ENCODE data around the gene AHI1. TPM values are rescaled to one million over a fixed set of nuclear protein-coding genes. Genes with fewer than 3 reads are reported as not detected.

Gene AHI1
- 20.2 and 23.2 TPM in 2 replicates for total RNA-seq (ENCODE audit: low replicate concordance)
- long read RNA-seq, partial matches to known transcripts: 12 of 18 reads
- long read RNA-seq, other reads (novel, unspliced or antisense): 6 of 18 reads

- Mint-ChIP-seq H3K4me3 (peak within 1 kb of the TSS; percentile 61), H3K9me3 (no peaks in the 10 kb centered on the region), H3K36me3 (peaks cover 6% of the 10 kb centered on the region), H3K4me1 (ENCODE audit: unreplicated experiment) (no peaks in the 10 kb centered on the region), H3K27ac (no peak within 1 kb of the TSS), H3K27me3 (no peaks in the 10 kb centered on the region)
- TF ChIP-seq, protein P1, sequence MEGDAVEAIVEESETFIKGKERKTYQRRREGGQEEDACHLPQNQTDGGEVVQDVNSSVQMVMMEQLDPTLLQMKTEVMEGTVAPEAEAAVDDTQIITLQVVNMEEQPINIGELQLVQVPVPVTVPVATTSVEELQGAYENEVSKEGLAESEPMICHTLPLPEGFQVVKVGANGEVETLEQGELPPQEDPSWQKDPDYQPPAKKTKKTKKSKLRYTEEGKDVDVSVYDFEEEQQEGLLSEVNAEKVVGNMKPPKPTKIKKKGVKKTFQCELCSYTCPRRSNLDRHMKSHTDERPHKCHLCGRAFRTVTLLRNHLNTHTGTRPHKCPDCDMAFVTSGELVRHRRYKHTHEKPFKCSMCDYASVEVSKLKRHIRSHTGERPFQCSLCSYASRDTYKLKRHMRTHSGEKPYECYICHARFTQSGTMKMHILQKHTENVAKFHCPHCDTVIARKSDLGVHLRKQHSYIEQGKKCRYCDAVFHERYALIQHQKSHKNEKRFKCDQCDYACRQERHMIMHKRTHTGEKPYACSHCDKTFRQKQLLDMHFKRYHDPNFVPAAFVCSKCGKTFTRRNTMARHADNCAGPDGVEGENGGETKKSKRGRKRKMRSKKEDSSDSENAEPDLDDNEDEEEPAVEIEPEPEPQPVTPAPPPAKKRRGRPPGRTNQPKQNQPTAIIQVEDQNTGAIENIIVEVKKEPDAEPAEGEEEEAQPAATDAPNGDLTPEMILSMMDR (conservative IDR thresholded peaks at IDR 0.05): peak; percentile 55
- peak; percentile 95 for DNase-seq (ENCODE audit: extremely low spot score, unreplicated experiment)
These were observed at the start of gene AHI1 for GRCh38 chr6:135497412-135498184. AHI1 (minus strand) TSS chr6:135497740; CDS start chr6:135492237, 5,503 bp downstream.

- Mint-ChIP-seq H3K36me3 (no peaks in the 10 kb centered on the region), H3K27ac (no peak overlapping the region), H3K4me1 (ENCODE audit: unreplicated experiment) (no peaks in the 10 kb centered on the region), H3K9me3 (no peaks in the 10 kb centered on the region), H3K27me3 (peaks cover 5% of the 10 kb centered on the region), H3K4me3 (no peak overlapping the region)
- DNase-seq (ENCODE audit: extremely low spot score, unreplicated experiment): no peak
- TF ChIP-seq, protein P1 (conservative IDR thresholded peaks at IDR 0.05): no peak
These were observed 49.3 kb upstream of the AHI1 start for GRCh38 chr6:135546680-135547418.

DNA sequence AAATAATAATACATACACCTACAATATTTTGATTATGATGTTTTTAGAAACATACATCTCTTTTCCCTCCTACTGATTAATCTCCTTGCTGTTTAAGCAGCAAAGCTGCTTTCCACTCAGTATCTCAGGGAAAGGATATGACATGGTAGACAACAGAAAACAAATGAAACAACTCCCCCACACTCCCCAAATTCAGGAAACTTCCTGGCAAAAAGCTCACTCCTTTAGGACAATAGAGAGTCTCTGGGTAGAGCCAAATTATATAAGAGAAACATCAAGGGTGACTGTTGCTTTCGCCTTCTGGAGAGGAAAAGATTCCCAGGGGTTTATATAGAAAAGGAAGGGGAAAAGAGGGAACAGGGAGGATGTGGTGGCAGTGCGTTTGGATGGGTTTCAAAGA, 48.7 kb upstream of the AHI1 start:
- H3K27me3 Mint-ChIP-seq: peaks cover 9% of the 10 kb centered on the region
- no peak overlapping the region for H3K27ac Mint-ChIP-seq
- TF ChIP-seq, protein P1 (conservative IDR thresholded peaks at IDR 0.05): no peak
- no peak for DNase-seq (ENCODE audit: extremely low spot score, unreplicated experiment)
- no peaks in the 10 kb centered on the region for H3K36me3 Mint-ChIP-seq
- H3K4me3 Mint-ChIP-seq: no peak overlapping the region
- H3K4me1 Mint-ChIP-seq (ENCODE audit: unreplicated experiment): no peaks in the 10 kb centered on the region
- H3K9me3 Mint-ChIP-seq: no peaks in the 10 kb centered on the region

DNA sequence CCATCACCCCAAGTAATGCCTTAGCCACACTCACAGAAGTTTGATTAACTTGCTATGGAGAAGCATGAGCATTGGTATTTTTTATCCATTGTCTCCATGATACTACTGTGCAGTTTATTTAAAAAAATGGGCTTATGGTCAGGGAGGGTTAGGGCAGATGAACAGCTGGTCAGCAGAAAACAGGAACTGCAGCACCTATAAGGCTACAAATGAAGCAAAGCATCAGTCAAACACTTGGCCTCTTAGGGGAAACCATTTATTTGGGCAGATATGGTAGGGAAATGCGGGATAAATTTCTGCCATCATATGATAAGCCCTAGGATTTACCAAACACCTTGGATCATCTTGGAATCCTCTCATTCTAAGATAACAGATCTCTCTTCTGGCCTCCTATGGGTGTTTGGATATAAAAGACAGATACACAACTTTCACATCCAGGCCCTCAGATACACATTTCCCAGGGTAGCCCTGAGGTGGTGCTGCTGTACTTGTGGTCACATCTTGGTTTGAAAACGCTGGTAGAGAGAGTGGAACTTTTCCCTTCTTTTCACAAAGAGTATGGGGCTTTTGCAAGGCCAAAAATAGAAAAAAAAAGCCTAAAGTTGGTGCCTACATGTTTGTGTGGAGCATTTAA, 42.8 kb upstream of the AHI1 start:
- H3K36me3 Mint-ChIP-seq: no peaks in the 10 kb centered on the region
- H3K27ac Mint-ChIP-seq: no peak overlapping the region
- TF ChIP-seq, protein P1 (conservative IDR thresholded peaks at IDR 0.05): no peak
- H3K9me3 Mint-ChIP-seq: no peaks in the 10 kb centered on the region
- peaks cover 8% of the 10 kb centered on the region for H3K4me1 Mint-ChIP-seq (ENCODE audit: unreplicated experiment)
- H3K4me3 Mint-ChIP-seq: no peak overlapping the region
- no peak for DNase-seq (ENCODE audit: extremely low spot score, unreplicated experiment)
- peaks cover 9% of the 10 kb centered on the region for H3K27me3 Mint-ChIP-seq

- Mint-ChIP-seq H3K27ac (no peak overlapping the region), H3K27me3 (peaks cover 9% of the 10 kb centered on the region), H3K36me3 (no peaks in the 10 kb centered on the region), H3K4me3 (no peak overlapping the region), H3K9me3 (peaks cover 2% of the 10 kb centered on the region), H3K4me1 (ENCODE audit: unreplicated experiment) (peaks cover 8% of the 10 kb centered on the region)
- no peak for DNase-seq (ENCODE audit: extremely low spot score, unreplicated experiment)
- TF ChIP-seq, protein P1 (conservative IDR thresholded peaks at IDR 0.05): no peak
These were observed 40.3 kb upstream of the AHI1 start for GRCh38 chr6:135537741-135538301.
